ENCODE measurements around the gene GCN1.

- no peak for TF ChIP-seq EZH2 (IDR thresholded peaks at IDR 0.05; ENCODE audit: insufficient read depth, low read length)
- TF ChIP-seq CTCF (IDR thresholded peaks at IDR 0.05; ENCODE audit: insufficient read depth, low read depth, low read length): no peak
These were observed 35.9 kb upstream of the GCN1 start for GRCh38 chr12:120230326-120230973.
